AG04449 (cell line): ENCODE results near the gene GRIK1.
A peak's percentile ranks its signal among the peaks of the same experiment; 100 is the strongest.

ENCODE experiments used
- CTCF ChIA-PET: fragments of 350-600 bp; formaldehyde crosslinking; extraction: SDS; loops from one replicate; lab custom pipeline; 2021; ENCODE audit warnings: antibody characterized with exemption; lab: Yijun Ruan, JAX
- POLR2A ChIA-PET: fragments of 400-600, 350-600 bp; formaldehyde crosslinking; extraction: SDS; loops from one replicate; lab custom pipeline; 2020; ENCODE audit warnings: antibody characterized with exemption, inconsistent platforms; lab: Yijun Ruan, JAX
- DNase-seq: peaks from one replicate; pipeline ENCODE4 v3.0.0-alpha.2; 2010; ENCODE audit warnings: low read depth, low spot score
- H3K4me3 ChIP-seq: 2 replicates; pipeline ENCODE4 v1.5.1; 2011; ENCODE audit warnings: low read depth, mild to moderate bottlenecking, control low read depth, low read length
- CTCF ChIP-seq: IDR thresholded peaks from one replicate; pipeline ENCODE4 v1.5.1; 2011; ENCODE audit warnings: mild to moderate bottlenecking, moderate library complexity, low read length, control low read depth, inconsistent platforms; ENCODE audit not compliant: insufficient read depth; ENCODE audit errors: missing control alignments

The GRIK1 gene

GRCh38 chr21:29540289-29540688 is 399.5 kb downstream of the GRIK1 start:
- no peak overlapping the region for H3K4me3 ChIP-seq
- DNase-seq: no peak
- POLR2A ChIA-PET: no interaction called here
- CTCF ChIA-PET: no interaction called here
- TF ChIP-seq CTCF: no peak

GRCh38 chr21:29538115-29538514 is 401.7 kb downstream of the GRIK1 start:
- DNase-seq: peak; percentile 33
- TF ChIP-seq CTCF: no peak
- no peak overlapping the region for H3K4me3 ChIP-seq
- ChIA-PET POLR2A (no interaction called here), CTCF (no interaction called here)

- TF ChIP-seq CTCF: no peak
- ChIA-PET POLR2A (no interaction called here), CTCF (no interaction called here)
- no peak for DNase-seq
- no peak overlapping the region for H3K4me3 ChIP-seq
These were observed 405.3 kb downstream of the GRIK1 start for GRCh38 chr21:29534448-29534847.

GRCh38 chr21:29529139-29529538 is 410.7 kb downstream of the GRIK1 start:
- no peak overlapping the region for H3K4me3 ChIP-seq
- TF ChIP-seq CTCF: no peak
- ChIA-PET POLR2A (no interaction called here), CTCF (no interaction called here)
- DNase-seq: no peak

GRCh38 chr21:29526545-29526944 is 413.3 kb downstream of the GRIK1 start:
- no peak overlapping the region for H3K4me3 ChIP-seq
- no peak for TF ChIP-seq CTCF
- no peak for DNase-seq
- ChIA-PET CTCF (interaction anchor here (1.4 kb wide), 1 partner anchor 26 kb away, joined by 3 read pairs; no protein-coding TSS in a partner anchor), POLR2A (no interaction called here)

GRCh38 chr21:29524055-29524454 is 415.7 kb downstream of the GRIK1 start:
- no peak overlapping the region for H3K4me3 ChIP-seq
- no peak for TF ChIP-seq CTCF
- no peak for DNase-seq
- ChIA-PET POLR2A (no interaction called here), CTCF (no interaction called here)

- POLR2A ChIA-PET: no interaction called here
- H3K4me3 ChIP-seq: no peak overlapping the region
- no peak for TF ChIP-seq CTCF
- CTCF ChIA-PET: no interaction called here
- peak; percentile 28 for DNase-seq
These were observed 416.1 kb downstream of the GRIK1 start for GRCh38 chr21:29523646-29524045.
